GM12801 (cell line): ENCODE data around the gene R3HDM2.
A peak's percentile ranks its signal among the peaks of the same experiment; 100 is the strongest.

Source experiments
- CTCF ChIP-seq: IDR thresholded peaks from one replicate; pipeline ENCODE4 v1.5.1; 2011; ENCODE audit warnings: control low read depth; ENCODE audit not compliant: insufficient read length; ENCODE audit errors: extremely low read depth

R3HDM2 gene

GRCh38 chr12:57213058-57213715 is 217.7 kb downstream of the R3HDM2 start:
- peak; percentile 63 for TF ChIP-seq CTCF

GRCh38 chr12:57212701-57213057 is 218.2 kb downstream of the R3HDM2 start:
- TF ChIP-seq CTCF: no peak

- no peak for TF ChIP-seq CTCF
Measured at GRCh38 chr12:57211791-57212700, 218.8 kb downstream of the R3HDM2 start.

GRCh38 chr12:57210926-57211692 is 219.7 kb downstream of the R3HDM2 start:
- no peak for TF ChIP-seq CTCF

DNA sequence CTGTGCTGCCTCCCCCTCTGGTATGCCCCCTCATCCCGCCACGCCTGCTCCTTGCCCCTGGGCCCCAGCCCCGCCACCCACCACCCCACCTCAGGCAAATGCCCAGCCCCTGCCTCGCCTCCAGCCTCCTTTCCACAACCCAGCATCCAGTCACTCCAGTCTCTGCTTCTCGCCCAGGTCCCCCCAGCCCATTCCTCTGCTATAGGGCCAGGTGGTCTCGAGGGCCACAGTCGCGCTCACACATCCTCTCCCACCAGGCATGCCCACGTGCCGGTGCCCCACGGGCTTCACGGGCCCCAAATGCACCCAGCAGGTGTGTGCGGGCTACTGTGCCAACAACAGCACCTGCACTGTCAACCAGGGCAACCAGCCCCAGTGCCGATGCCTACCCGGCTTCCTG is 220.4 kb downstream of the R3HDM2 start:
- TF ChIP-seq CTCF: no peak

DNA sequence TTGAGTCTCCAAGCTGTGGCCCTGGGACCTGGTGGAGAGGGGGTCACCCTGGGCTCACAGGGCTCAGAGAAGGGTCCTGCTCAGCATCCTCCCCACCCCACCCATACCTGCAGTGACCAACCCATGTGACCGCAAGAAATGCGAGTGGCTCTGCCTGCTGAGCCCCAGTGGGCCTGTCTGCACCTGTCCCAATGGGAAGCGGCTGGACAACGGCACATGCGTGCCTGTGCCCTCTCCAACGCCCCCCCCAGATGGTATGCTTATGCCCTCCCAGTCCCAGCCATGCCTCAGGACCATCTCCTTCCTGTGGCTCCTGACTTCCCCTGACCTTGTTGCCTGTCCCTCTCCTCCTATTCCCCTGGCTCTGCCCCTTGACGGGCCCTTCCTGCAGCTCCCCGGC is 220.9 kb downstream of the R3HDM2 start:
- no peak for TF ChIP-seq CTCF

- TF ChIP-seq CTCF: no peak
Measured at GRCh38 chr12:57208631-57209282, 222.1 kb downstream of the R3HDM2 start.
